Kidney epithelial cell (primary cell): Measurements from ENCODE around the gene ASIC2. TPM values are rescaled to one million over a fixed set of nuclear protein-coding genes. Genes with fewer than 3 reads are reported as not detected.
"Not testable (repeated sequence)": the region's sequence is repeated elsewhere in the genome, so short reads cannot be mapped to it uniquely, and the experiment has no call there.

Source experiments
- DNase-seq: peaks from one replicate; pipeline ENCODE4 v3.0.0-alpha.2; 2010; ENCODE audit warnings: low read depth
- H3K27me3 ChIP-seq: 2 replicates; pipeline ENCODE4 v1.6.0; 2011; ENCODE audit warnings: low read length; ENCODE audit not compliant: control insufficient read depth, insufficient read depth
- H3K36me3 ChIP-seq: 2 replicates; pipeline ENCODE4 v1.5.1; 2011; ENCODE audit warnings: low read length; ENCODE audit not compliant: control insufficient read depth, insufficient read depth
- H3K4me3 ChIP-seq: 2 replicates; pipeline ENCODE4 v1.5.1; 2011; ENCODE audit warnings: low read depth, mild to moderate bottlenecking, control low read depth, low read length
- CTCF ChIP-seq: IDR thresholded peaks from 2 replicates; pipeline ENCODE4 v1.5.1; 2011; ENCODE audit warnings: mild to moderate bottlenecking, moderate library complexity, low read length, control low read depth, inconsistent platforms; ENCODE audit not compliant: insufficient read depth, poor library complexity, severe bottlenecking
- total RNA-seq: library from RNA; depleted of rRNA; stranded (reverse); fragments of >200 nt; gene quantifications from 2 replicates; pipeline ENCODE4 v1.2.3, GENCODE V29; 2015

ASIC2 gene
- total RNA-seq, 1 donor from 2014 or later, result 0.25 TPM

GRCh38 chr17:32985050-32985756 lies 307.9 kb downstream of the ASIC2 start:
- Histone ChIP-seq H3K27me3 (no peaks in the 10 kb centered on the region), H3K36me3 (no peaks in the 10 kb centered on the region), H3K4me3 (no peak overlapping the region)
- no peak for TF ChIP-seq CTCF
- no peak for DNase-seq

- H3K36me3 ChIP-seq, H3K27me3 ChIP-seq, DNase-seq, H3K4me3 ChIP-seq: not testable (repeated sequence)
These were observed 311.5 kb downstream of the ASIC2 start for GRCh38 chr17:32981611-32982010.

GRCh38 chr17:32980230-32980629 lies 312.9 kb downstream of the ASIC2 start:
- no peaks in the 10 kb centered on the region for H3K27me3 ChIP-seq
- no peak for DNase-seq
- no peak for TF ChIP-seq CTCF

GRCh38 chr17:32976605-32977004 lies 316.5 kb downstream of the ASIC2 start:
- Histone ChIP-seq H3K4me3 (no peak overlapping the region), H3K27me3 (no peaks in the 10 kb centered on the region), H3K36me3 (no peaks in the 10 kb centered on the region)
- no peak for DNase-seq
- no peak for TF ChIP-seq CTCF

More at GRCh38 chr17:32980230-32980629, 312.9 kb downstream of the ASIC2 start:
- H3K4me3 ChIP-seq, result no peak overlapping the region
- no peaks in the 10 kb centered on the region for H3K36me3 ChIP-seq

- TF ChIP-seq CTCF, result no peak
- no peak overlapping the region for H3K4me3 ChIP-seq
These were observed 317.0 kb downstream of the ASIC2 start for GRCh38 chr17:32976131-32976530.

GRCh38 chr17:32971171-32971570 lies 321.9 kb downstream of the ASIC2 start:
- H3K36me3 ChIP-seq, result no peaks in the 10 kb centered on the region
- H3K27me3 ChIP-seq, result no peaks in the 10 kb centered on the region
- no peak for DNase-seq
- TF ChIP-seq CTCF, result no peak
- no peak overlapping the region for H3K4me3 ChIP-seq

More at GRCh38 chr17:32976131-32976530, 317.0 kb downstream of the ASIC2 start:
- no peak for DNase-seq
- H3K27me3 ChIP-seq, result no peaks in the 10 kb centered on the region
- H3K36me3 ChIP-seq, result no peaks in the 10 kb centered on the region
